ENCODE data around the gene HS3ST1.

DNA sequence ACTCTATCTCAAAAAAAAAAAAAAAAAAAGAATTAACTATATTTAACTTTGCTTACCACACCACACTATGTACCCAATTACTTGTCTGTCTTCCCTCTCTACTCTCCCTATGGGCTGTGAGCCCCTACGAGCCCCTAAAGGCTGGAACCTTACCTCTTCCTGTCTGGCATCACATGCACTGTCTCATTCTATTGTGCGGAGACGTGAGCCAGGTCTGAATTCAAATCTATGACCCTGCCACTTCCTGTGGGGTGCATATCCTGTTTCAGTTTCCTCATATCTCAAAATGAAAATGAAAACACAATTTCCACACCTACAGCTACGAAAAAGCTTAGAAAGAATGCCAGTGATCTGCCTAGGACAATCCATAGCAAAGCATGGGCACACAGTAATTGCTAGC is 42.9 kb upstream of the HS3ST1 start:
- TF ChIP-seq TCF12 (IDR thresholded peaks at IDR 0.05; ENCODE audit: low read depth), result no peak
- TF ChIP-seq, protein P1, sequence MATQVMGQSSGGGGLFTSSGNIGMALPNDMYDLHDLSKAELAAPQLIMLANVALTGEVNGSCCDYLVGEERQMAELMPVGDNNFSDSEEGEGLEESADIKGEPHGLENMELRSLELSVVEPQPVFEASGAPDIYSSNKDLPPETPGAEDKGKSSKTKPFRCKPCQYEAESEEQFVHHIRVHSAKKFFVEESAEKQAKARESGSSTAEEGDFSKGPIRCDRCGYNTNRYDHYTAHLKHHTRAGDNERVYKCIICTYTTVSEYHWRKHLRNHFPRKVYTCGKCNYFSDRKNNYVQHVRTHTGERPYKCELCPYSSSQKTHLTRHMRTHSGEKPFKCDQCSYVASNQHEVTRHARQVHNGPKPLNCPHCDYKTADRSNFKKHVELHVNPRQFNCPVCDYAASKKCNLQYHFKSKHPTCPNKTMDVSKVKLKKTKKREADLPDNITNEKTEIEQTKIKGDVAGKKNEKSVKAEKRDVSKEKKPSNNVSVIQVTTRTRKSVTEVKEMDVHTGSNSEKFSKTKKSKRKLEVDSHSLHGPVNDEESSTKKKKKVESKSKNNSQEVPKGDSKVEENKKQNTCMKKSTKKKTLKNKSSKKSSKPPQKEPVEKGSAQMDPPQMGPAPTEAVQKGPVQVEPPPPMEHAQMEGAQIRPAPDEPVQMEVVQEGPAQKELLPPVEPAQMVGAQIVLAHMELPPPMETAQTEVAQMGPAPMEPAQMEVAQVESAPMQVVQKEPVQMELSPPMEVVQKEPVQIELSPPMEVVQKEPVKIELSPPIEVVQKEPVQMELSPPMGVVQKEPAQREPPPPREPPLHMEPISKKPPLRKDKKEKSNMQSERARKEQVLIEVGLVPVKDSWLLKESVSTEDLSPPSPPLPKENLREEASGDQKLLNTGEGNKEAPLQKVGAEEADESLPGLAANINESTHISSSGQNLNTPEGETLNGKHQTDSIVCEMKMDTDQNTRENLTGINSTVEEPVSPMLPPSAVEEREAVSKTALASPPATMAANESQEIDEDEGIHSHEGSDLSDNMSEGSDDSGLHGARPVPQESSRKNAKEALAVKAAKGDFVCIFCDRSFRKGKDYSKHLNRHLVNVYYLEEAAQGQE (IDR thresholded peaks at IDR 0.05; ENCODE audit: low read depth), result no peak
- TF ChIP-seq YY1 (IDR thresholded peaks at IDR 0.05; ENCODE audit: low read depth), result no peak
- no peak for TF ChIP-seq EP300 (IDR thresholded peaks at IDR 0.05; ENCODE audit: borderline replicate concordance)
- TF ChIP-seq RAD21 (IDR thresholded peaks at IDR 0.05; ENCODE audit: low read depth), result no peak
- TF ChIP-seq TAF1 (IDR thresholded peaks at IDR 0.05; ENCODE audit: low read depth), result no peak
- TF ChIP-seq, protein P2, sequence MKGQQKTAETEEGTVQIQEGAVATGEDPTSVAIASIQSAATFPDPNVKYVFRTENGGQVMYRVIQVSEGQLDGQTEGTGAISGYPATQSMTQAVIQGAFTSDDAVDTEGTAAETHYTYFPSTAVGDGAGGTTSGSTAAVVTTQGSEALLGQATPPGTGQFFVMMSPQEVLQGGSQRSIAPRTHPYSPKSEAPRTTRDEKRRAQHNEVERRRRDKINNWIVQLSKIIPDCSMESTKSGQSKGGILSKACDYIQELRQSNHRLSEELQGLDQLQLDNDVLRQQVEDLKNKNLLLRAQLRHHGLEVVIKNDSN (IDR thresholded peaks at IDR 0.05), result no peak
- TF ChIP-seq CREB1 (IDR thresholded peaks at IDR 0.05; ENCODE audit: low read depth), result no peak
- TF ChIP-seq TEAD4 (IDR thresholded peaks at IDR 0.05), result no peak
- TF ChIP-seq, protein P3, sequence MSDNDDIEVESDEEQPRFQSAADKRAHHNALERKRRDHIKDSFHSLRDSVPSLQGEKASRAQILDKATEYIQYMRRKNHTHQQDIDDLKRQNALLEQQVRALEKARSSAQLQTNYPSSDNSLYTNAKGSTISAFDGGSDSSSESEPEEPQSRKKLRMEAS (IDR thresholded peaks at IDR 0.05), result no peak
- no peak for TF ChIP-seq EGR1 (IDR thresholded peaks at IDR 0.05)
- TF ChIP-seq CEBPB (IDR thresholded peaks at IDR 0.05), result no peak

All from Ishikawa (cell line).